HCT116 (cell line): ENCODE data around the gene HEMGN. TPM values are rescaled to one million over a fixed set of nuclear protein-coding genes. Genes with fewer than 3 reads are reported as not detected.

Experiments
- ATAC-seq: fragments of 200-7000 bp; cut with Tn5 transposase; 2 replicates; pipeline ENCODE4 v1.9.1; 2020; ENCODE audit warnings: mild to moderate bottlenecking, moderate library complexity
- BruUV-seq: library from RNA; stranded (reverse); fragments of 400-500 nt; replicated peaks from 2 replicates; lab custom pipeline; 2021; lab: Mats Ljungman, UMichigan
- CTCF ChIA-PET: fragments of 300-600 bp; sonication (Branson Sonifier 250); formaldehyde crosslinking; loops from one replicate; lab custom pipeline; 2021; ENCODE audit warnings: antibody characterized with exemption; lab: Charles Lee
- POLR2A ChIA-PET: fragments of 300-600, 350-600 bp; sonication (Branson Sonifier 250); formaldehyde crosslinking; loops from one replicate; lab custom pipeline; 2021; ENCODE audit warnings: antibody characterized with exemption; lab: Charles Lee
- RAD21 ChIA-PET, 2 experiments: fragments of 300-600 bp; sonication (Branson Sonifier 250); formaldehyde crosslinking; loops; one replicate each; lab custom pipeline; 2023; ENCODE audit warnings: low total read pairs in 2 of 2; ENCODE audit not compliant: uncharacterized antibody in 2 of 2, unreplicated experiment in 2 of 2, low non-redundant PET in 1 of 2; lab: Charles Lee
- DNase-seq: peaks from one replicate; pipeline ENCODE4 v3.0.0-alpha.2; 2010; ENCODE audit warnings: low read depth, low spot score
- H2AFZ ChIP-seq: fragments of 200-600 bp; shearing (Covaris generic), sonication (generic); 2 replicates; pipeline ENCODE4 v1.6.1; 2017; ENCODE audit warnings: low read depth, mixed run types, mixed read lengths, antibody characterized with exemption, low read length; ENCODE audit not compliant: poor library complexity, severe bottlenecking
- H3K27ac ChIP-seq: 2 replicates; pipeline ENCODE4 v1.5.1; 2012; ENCODE audit warnings: low read depth, low read length
- H3K27me3 ChIP-seq: fragments of 200-600 bp; sonication (generic); 2 replicates; pipeline ENCODE4 v1.6.1; 2016; ENCODE audit warnings: mixed run types, low read length, mixed read lengths; ENCODE audit not compliant: insufficient read depth
- H3K36me3 ChIP-seq, 2 experiments: fragments of 200-500 bp in 1 of 2; fragments of 200-600 bp in 1 of 2; sonication (Bioruptor generic) in 1 of 2; sonication (generic) in 1 of 2; 2 replicates each; pipeline versions ENCODE4 v1.5.1 to v1.6.1; 2014 to 2016; ENCODE audit warnings: low read length in 2 of 2, inconsistent platforms in 1 of 2, mixed read lengths in 1 of 2, mixed run types in 1 of 2; ENCODE audit not compliant: insufficient read depth in 2 of 2, control insufficient read depth in 1 of 2
- H3K4me1 ChIP-seq, 2 experiments: fragments of 200-600 bp in 1 of 2; sonication (generic) in 1 of 2; 2 replicates each; pipeline versions ENCODE4 v1.5.1 to v1.6.1; 2012 to 2017; ENCODE audit warnings: low read length in 2 of 2, inconsistent platforms in 1 of 2, mild to moderate bottlenecking in 1 of 2, mixed read lengths in 1 of 2, mixed run types in 1 of 2, moderate library complexity in 1 of 2; ENCODE audit not compliant: insufficient read depth in 2 of 2, control insufficient read depth in 1 of 2
- H3K4me2 ChIP-seq: fragments of 200-600 bp; sonication (generic); 2 replicates; pipeline ENCODE4 v1.6.1; 2017; ENCODE audit warnings: mixed run types, low read length, mixed read lengths
- H3K4me3 ChIP-seq, 2 experiments: fragments of 200-600 bp in 1 of 2; sonication (generic) in 1 of 2; replicated peaks in 1 of 2; 2 replicates each; pipeline ENCODE4 v1.5.1; 2011 to 2016; ENCODE audit warnings: low read length in 2 of 2, control low read depth in 1 of 2, low read depth in 1 of 2, mild to moderate bottlenecking in 1 of 2, mixed read lengths in 1 of 2, mixed run types in 1 of 2
- H3K79me2 ChIP-seq: fragments of 200-600 bp; sonication (generic); 2 replicates; pipeline ENCODE4 v1.6.1; 2017; ENCODE audit warnings: mild to moderate bottlenecking, mixed run types, low read length, moderate library complexity, mixed read lengths; ENCODE audit not compliant: insufficient read depth
- H3K9ac ChIP-seq: fragments of 200-600 bp; sonication (generic); 2 replicates; pipeline ENCODE4 v1.6.1; 2016; ENCODE audit warnings: low read length, mixed read lengths
- H3K9me2 ChIP-seq: fragments of 200-600 bp; sonication (generic), shearing (Covaris generic); 2 replicates; pipeline ENCODE4 v1.6.1; 2017; ENCODE audit warnings: mixed run types, mild to moderate bottlenecking, moderate library complexity; ENCODE audit not compliant: insufficient read depth
- H3K9me3 ChIP-seq, 2 experiments: fragments of 200-500 bp in 1 of 2; fragments of 200-600 bp in 1 of 2; sonication (Bioruptor generic) in 1 of 2; sonication (generic) in 1 of 2; 2 replicates each; pipeline ENCODE4 v1.6.1; 2014 to 2017; ENCODE audit warnings: low read length in 2 of 2, mixed read lengths in 2 of 2, inconsistent platforms in 1 of 2, low read depth in 1 of 2, mild to moderate bottlenecking in 1 of 2, mixed run types in 1 of 2, moderate library complexity in 1 of 2; ENCODE audit not compliant: control insufficient read depth in 1 of 2, insufficient read depth in 1 of 2
- H4K20me1 ChIP-seq: fragments of 200-600 bp; sonication (generic), shearing (Covaris generic); 2 replicates; pipeline ENCODE4 v1.6.1; 2017; ENCODE audit warnings: mixed run types, mild to moderate bottlenecking, moderate library complexity; ENCODE audit not compliant: insufficient read depth
- CBX3 ChIP-seq: IDR thresholded peaks from 2 replicates; pipeline ENCODE4 v1.6.1; 2012; ENCODE audit warnings: low read depth
- EZH2phosphoT487 ChIP-seq: fragments of 200-600 bp; IDR thresholded peaks from 2 replicates; pipeline ENCODE4 v1.6.1; 2018; ENCODE audit warnings: antibody characterized with exemption, borderline replicate concordance
- POLR2AphosphoS5 ChIP-seq: IDR thresholded peaks from 2 replicates; pipeline ENCODE4 v1.6.1; 2011; ENCODE audit warnings: mild to moderate bottlenecking, low read depth, low read length, moderate library complexity
- RAD21 ChIP-seq: IDR thresholded peaks from 2 replicates; pipeline ENCODE4 v1.6.1; 2012; ENCODE audit warnings: low read depth, mild to moderate bottlenecking
- REST ChIP-seq: IDR thresholded peaks from 2 replicates; pipeline ENCODE4 v1.6.1; 2012; ENCODE audit warnings: low read depth
- SIN3A ChIP-seq: IDR thresholded peaks from 2 replicates; pipeline ENCODE4 v1.6.1; 2012; ENCODE audit warnings: low read depth
- SP1 ChIP-seq: IDR thresholded peaks from 2 replicates; pipeline ENCODE4 v1.6.1; 2012; ENCODE audit warnings: low read depth
- YY1 ChIP-seq: IDR thresholded peaks from 2 replicates; pipeline ENCODE4 v1.6.1; 2011; ENCODE audit warnings: low read length, low read depth, moderate library complexity, mild to moderate bottlenecking; ENCODE audit not compliant: insufficient replicate concordance; ENCODE audit errors: extremely low read depth
- ZFX ChIP-seq: fragments of 450-650 bp; IDR thresholded peaks from 2 replicates; pipeline ENCODE4 v1.6.1; 2017
- intact Hi-C: fragments of 100-400 bp; cut with micrococcal nuclease; formaldehyde crosslinking; loops from 2 replicates; pipeline ENCODE4 v1.10.0; 2022
- total RNA-seq: library from RNA; stranded (reverse); gene quantifications from one replicate; pipeline ENCODE4 v1.2.1, GENCODE V29; 2021; ENCODE audit not compliant: unreplicated experiment
- TF ChIP-seq, protein P1 (sequence below): IDR thresholded peaks from 2 replicates; pipeline ENCODE4 v1.6.1; 2011; ENCODE audit warnings: mild to moderate bottlenecking, low read length, moderate library complexity; ENCODE audit not compliant: insufficient replicate concordance; ENCODE audit errors: extremely low read depth

The HEMGN gene
- total RNA-seq, 1 experiment from 2014 or later: not detected

DNA sequence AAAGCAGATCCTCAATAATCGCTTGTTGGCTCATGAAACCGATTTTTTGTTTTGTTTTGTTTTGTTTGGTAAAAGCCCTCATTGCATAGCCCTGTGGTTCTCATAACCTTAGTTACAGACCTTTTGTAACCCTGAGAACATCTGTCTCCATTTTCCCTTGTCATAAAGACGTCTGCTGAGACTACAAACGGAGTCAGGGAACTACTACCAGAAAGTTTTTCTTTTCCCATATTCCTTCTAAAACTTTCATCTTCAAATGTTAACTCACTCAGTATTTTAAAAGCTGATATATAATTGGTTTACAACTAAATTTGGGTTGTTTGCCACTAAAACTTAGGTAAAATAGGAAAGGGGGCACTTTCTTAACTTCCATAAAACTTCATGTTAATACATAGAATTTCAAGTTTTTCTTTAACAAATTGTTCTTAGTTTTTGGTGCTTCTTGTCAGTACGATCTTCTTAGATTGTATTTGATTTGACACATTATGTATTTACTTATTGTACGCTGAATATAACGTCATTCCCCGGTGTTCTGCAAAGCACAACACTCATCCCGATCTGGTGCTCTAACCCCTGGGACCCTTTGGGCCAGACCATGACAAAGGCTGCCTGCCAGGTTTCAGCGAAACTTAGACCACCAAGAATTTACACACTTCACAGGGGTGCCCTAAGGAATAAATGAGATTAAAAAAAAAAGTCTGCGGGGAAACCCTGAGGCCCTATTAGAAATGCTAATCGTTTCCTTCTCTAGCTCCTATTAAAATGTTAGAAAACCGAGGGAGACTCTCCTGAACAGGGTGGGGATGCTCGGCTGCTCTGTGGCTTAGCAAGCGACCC is 44.1 kb upstream of the HEMGN start (continued):
- TF ChIP-seq SP1 (no peak), EZH2phosphoT487 (no peak), CBX3 (no peak), YY1 (no peak), SIN3A (peak; percentile 20; the same call in 1 of the 2 replicates)
- TF ChIP-seq, protein P1, sequence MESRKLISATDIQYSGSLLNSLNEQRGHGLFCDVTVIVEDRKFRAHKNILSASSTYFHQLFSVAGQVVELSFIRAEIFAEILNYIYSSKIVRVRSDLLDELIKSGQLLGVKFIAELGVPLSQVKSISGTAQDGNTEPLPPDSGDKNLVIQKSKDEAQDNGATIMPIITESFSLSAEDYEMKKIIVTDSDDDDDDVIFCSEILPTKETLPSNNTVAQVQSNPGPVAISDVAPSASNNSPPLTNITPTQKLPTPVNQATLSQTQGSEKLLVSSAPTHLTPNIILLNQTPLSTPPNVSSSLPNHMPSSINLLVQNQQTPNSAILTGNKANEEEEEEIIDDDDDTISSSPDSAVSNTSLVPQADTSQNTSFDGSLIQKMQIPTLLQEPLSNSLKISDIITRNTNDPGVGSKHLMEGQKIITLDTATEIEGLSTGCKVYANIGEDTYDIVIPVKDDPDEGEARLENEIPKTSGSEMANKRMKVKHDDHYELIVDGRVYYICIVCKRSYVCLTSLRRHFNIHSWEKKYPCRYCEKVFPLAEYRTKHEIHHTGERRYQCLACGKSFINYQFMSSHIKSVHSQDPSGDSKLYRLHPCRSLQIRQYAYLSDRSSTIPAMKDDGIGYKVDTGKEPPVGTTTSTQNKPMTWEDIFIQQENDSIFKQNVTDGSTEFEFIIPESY: no peak

- Histone ChIP-seq H3K27ac (no peak overlapping the region), H3K36me3 (no peaks in the 10 kb centered on the region; a peak in 1 of 4 replicates), H3K4me3 (no peak overlapping the region), H3K27me3 (no peaks in the 10 kb centered on the region), H4K20me1 (no peaks in the 10 kb centered on the region), H3K9me2 (no peaks in the 10 kb centered on the region), H3K9me3 (no peaks in the 10 kb centered on the region), H3K4me2 (peak overlapping the region; percentile 93; the same call in 1 of the 2 replicates), H3K4me1 (peaks cover 9 to 30% of the 10 kb centered on the region in 2 experiments), H3K9ac (no peak overlapping the region), H3K79me2 (peaks cover 26% of the 10 kb centered on the region), H2AFZ (no peak overlapping the region)
- ATAC-seq (no peak), DNase-seq (no peak)
- TF ChIP-seq POLR2AphosphoS5 (0 out of 2 replicates have a peak, but pooled peaks have one; percentile 36), ZFX (no peak), REST (no peak), RAD21 (no peak)
- CTCF ChIA-PET: no interaction called here
- RAD21 ChIA-PET: no interaction called here
- POLR2A ChIA-PET: interaction anchor here (1.0 kb wide), 1 partner anchor 59 kb away, joined by 3 read pairs; the partner anchor contains the start of gene TRMO
- BruUV-seq: no TSS peak
- intact Hi-C loops: no loop called here
Observed at GRCh38 chr9:97980918-97981845, 43.2 kb upstream of the HEMGN start.
